A549 (cell line): ENCODE measurements around the gene MOXD1.

Experiments
- BHLHE40 ChIP-seq: IDR thresholded peaks from 2 replicates; pipeline ENCODE4 v1.6.1; 2012; ENCODE audit warnings: low read depth, low read length, inconsistent platforms
- CEBPB ChIP-seq, 2 experiments: fragments of >200 bp in 1 of 2; sonication (Bioruptor Twin) in 1 of 2; formaldehyde crosslinking in 1 of 2; IDR thresholded peaks; 2 replicates each; pipeline ENCODE4 v1.6.1; 2012 to 2016
- CHD2 ChIP-seq: fragments of 150-350 bp; IDR thresholded peaks from 2 replicates; pipeline ENCODE4 v1.6.1; 2014; ENCODE audit warnings: low read length; ENCODE audit not compliant: partially characterized antibody
- E2F6 ChIP-seq: IDR thresholded peaks from 2 replicates; pipeline ENCODE4 v1.6.1; 2012; ENCODE audit warnings: low read depth, borderline replicate concordance
- MAZ ChIP-seq: fragments of 150-350 bp; IDR thresholded peaks from 2 replicates; pipeline ENCODE4 v1.6.1; 2014; ENCODE audit warnings: antibody characterized with exemption, low read depth, low read length, borderline replicate concordance
- MYC ChIP-seq: IDR thresholded peaks from 2 replicates; pipeline ENCODE4 v1.6.1; 2012; ENCODE audit warnings: mild to moderate bottlenecking, inconsistent platforms, low read length, improper control_type of control experiment, borderline replicate concordance
- POLR2A ChIP-seq: IDR thresholded peaks from 2 replicates; pipeline ENCODE4 v1.6.1; 2012; ENCODE audit warnings: mild to moderate bottlenecking, low read length
- RCOR1 ChIP-seq: fragments of 150-350 bp; IDR thresholded peaks from 2 replicates; pipeline ENCODE4 v1.6.1; 2014; ENCODE audit warnings: antibody characterized with exemption, low read length, low read depth
- RFX5 ChIP-seq: fragments of 450-650 bp; IDR thresholded peaks from 2 replicates; pipeline ENCODE4 v1.7.1; 2014; ENCODE audit warnings: antibody characterized with exemption, mild to moderate bottlenecking, moderate library complexity
- ZNF302 ChIP-seq: fragments of 250-450 bp; sonication (Bioruptor Pico); IDR thresholded peaks from 2 replicates; pipeline ENCODE4 v1.9.0; 2021; ENCODE audit warnings: inconsistent platforms, mild to moderate bottlenecking, moderate library complexity
- TF ChIP-seq, protein P1 (sequence below): fragments of >200 bp; sonication (Bioruptor Twin); formaldehyde crosslinking; IDR thresholded peaks from 3 replicates; pipeline ENCODE4 v1.5.1; 2016
- TF ChIP-seq, protein P2 (sequence below): fragments of >200 bp; sonication (Bioruptor Twin); formaldehyde crosslinking; IDR thresholded peaks from 2 replicates; pipeline ENCODE4 v1.6.1; 2016
- TF ChIP-seq, protein P3 (sequence below): IDR thresholded peaks from 2 replicates; pipeline ENCODE4 v1.6.1; 2012

DNA sequence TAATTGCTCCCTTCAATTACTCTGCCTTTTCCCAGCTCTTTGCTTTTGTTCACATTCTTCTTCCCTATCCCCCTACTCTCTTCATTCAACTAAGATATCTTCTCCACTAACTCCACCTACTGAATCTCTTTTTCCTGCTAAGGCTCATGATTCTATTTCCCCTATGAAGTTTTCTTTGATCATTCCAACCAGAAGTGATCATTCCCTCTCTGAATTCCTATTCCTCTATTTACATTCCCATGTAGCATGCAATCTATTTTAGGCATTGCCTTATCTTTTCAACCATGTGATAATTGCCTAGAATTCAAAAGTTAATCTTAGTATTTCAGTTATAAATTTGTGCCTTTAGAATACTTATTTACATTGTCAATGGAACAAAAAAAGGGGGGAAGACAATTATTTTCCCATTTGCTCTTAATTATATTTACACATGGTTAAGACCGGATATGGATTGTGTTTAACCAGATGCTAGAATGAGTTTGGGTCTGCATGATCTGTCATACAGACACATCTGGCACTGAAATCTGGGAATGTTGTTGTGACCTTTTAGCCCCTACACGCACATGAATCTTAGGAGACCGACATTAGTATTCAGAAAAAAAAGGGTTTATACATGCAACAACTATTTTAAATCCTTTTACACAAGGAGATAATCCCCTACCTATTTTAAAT is 20.8 kb downstream of the MOXD1 start:
- no peak for TF ChIP-seq RCOR1
- TF ChIP-seq POLR2A: no peak
- TF ChIP-seq ZNF302: no peak
- no peak for TF ChIP-seq E2F6
- TF ChIP-seq, protein P1, sequence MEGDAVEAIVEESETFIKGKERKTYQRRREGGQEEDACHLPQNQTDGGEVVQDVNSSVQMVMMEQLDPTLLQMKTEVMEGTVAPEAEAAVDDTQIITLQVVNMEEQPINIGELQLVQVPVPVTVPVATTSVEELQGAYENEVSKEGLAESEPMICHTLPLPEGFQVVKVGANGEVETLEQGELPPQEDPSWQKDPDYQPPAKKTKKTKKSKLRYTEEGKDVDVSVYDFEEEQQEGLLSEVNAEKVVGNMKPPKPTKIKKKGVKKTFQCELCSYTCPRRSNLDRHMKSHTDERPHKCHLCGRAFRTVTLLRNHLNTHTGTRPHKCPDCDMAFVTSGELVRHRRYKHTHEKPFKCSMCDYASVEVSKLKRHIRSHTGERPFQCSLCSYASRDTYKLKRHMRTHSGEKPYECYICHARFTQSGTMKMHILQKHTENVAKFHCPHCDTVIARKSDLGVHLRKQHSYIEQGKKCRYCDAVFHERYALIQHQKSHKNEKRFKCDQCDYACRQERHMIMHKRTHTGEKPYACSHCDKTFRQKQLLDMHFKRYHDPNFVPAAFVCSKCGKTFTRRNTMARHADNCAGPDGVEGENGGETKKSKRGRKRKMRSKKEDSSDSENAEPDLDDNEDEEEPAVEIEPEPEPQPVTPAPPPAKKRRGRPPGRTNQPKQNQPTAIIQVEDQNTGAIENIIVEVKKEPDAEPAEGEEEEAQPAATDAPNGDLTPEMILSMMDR: no peak
- no peak for TF ChIP-seq BHLHE40
- TF ChIP-seq, protein P2, sequence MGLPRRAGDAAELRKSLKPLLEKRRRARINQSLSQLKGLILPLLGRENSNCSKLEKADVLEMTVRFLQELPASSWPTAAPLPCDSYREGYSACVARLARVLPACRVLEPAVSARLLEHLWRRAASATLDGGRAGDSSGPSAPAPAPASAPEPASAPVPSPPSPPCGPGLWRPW: no peak
- no peak for TF ChIP-seq CHD2
- no peak for TF ChIP-seq MYC
- no peak for TF ChIP-seq CEBPB (IDR thresholded peaks at IDR 0.05)
- no peak for TF ChIP-seq MAZ
- no peak for TF ChIP-seq RFX5
- TF ChIP-seq, protein P3, sequence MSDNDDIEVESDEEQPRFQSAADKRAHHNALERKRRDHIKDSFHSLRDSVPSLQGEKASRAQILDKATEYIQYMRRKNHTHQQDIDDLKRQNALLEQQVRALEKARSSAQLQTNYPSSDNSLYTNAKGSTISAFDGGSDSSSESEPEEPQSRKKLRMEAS: no peak
